Trophoblast cell (in vitro differentiated cells and primary cell): ENCODE data around the gene PREB.
"Not testable (repeated sequence)": the region's sequence is repeated elsewhere in the genome, so short reads cannot be mapped to it uniquely, and the experiment has no call there.

ENCODE experiments used
- DNase-seq, 2 donors: peaks; one replicate each; pipeline ENCODE4 v3.0.0-alpha.2; 2016
- H2AFZ ChIP-seq: 2 replicates; pipeline ENCODE4 v1.6.1; 2013; ENCODE audit warnings: low read length, moderate library complexity, mild to moderate bottlenecking; ENCODE audit not compliant: insufficient read depth, poor library complexity
- H2AK5ac ChIP-seq: 2 replicates; pipeline ENCODE4 v1.6.1; 2013; ENCODE audit warnings: mild to moderate bottlenecking, low read length
- H2BK120ac ChIP-seq: 2 replicates; pipeline ENCODE4 v1.6.1; 2013; ENCODE audit warnings: low read length, mild to moderate bottlenecking, moderate library complexity; ENCODE audit not compliant: insufficient read depth, poor library complexity
- H2BK12ac ChIP-seq: 2 replicates; pipeline ENCODE4 v1.6.1; 2013; ENCODE audit warnings: mild to moderate bottlenecking, low read length, moderate library complexity
- H2BK5ac ChIP-seq: 2 replicates; pipeline ENCODE4 v1.6.1; 2013; ENCODE audit warnings: low read length, low read depth, moderate library complexity, mild to moderate bottlenecking; ENCODE audit not compliant: poor library complexity
- H3K14ac ChIP-seq: 2 replicates; pipeline ENCODE4 v1.6.1; 2013; ENCODE audit warnings: mild to moderate bottlenecking, low read length
- H3K18ac ChIP-seq: 2 replicates; pipeline ENCODE4 v1.6.1; 2013; ENCODE audit warnings: mild to moderate bottlenecking, low read length
- H3K23ac ChIP-seq: 2 replicates; pipeline ENCODE4 v1.6.1; 2013; ENCODE audit warnings: low read length
- H3K27ac ChIP-seq: 2 replicates; pipeline ENCODE4 v1.5.1; 2013; ENCODE audit warnings: low read depth, mild to moderate bottlenecking, inconsistent platforms, low read length, moderate library complexity
- H3K27me3 ChIP-seq: 2 replicates; pipeline ENCODE4 v1.6.1; 2013; ENCODE audit warnings: inconsistent platforms, mild to moderate bottlenecking, low read length, moderate library complexity; ENCODE audit not compliant: insufficient read depth
- H3K36me3 ChIP-seq, 2 experiments: 1 replicate in 1 of 2; 2 replicates in 1 of 2; pipeline ENCODE4 v1.6.1; 2013; ENCODE audit warnings: low read length in 2 of 2, mild to moderate bottlenecking in 2 of 2, moderate library complexity in 1 of 2; ENCODE audit not compliant: insufficient read depth in 2 of 2, control insufficient read depth in 1 of 2
- H3K4ac ChIP-seq: 2 replicates; pipeline ENCODE4 v1.6.1; 2013; ENCODE audit warnings: low read depth, mild to moderate bottlenecking, low read length, moderate library complexity
- H3K4me1 ChIP-seq, 2 experiments: 1 replicate in 1 of 2; 2 replicates in 1 of 2; pipeline ENCODE4 v1.6.1; 2013; ENCODE audit warnings: low read length in 2 of 2, mild to moderate bottlenecking in 2 of 2, moderate library complexity in 1 of 2; ENCODE audit not compliant: insufficient read depth in 2 of 2, control insufficient read depth in 1 of 2
- H3K4me2 ChIP-seq: 2 replicates; pipeline ENCODE4 v1.6.1; 2013; ENCODE audit warnings: inconsistent platforms, mild to moderate bottlenecking, low read length, moderate library complexity
- H3K4me3 ChIP-seq: 2 replicates; pipeline ENCODE4 v1.5.1; 2013; ENCODE audit warnings: mild to moderate bottlenecking, low read depth, low read length, inconsistent platforms
- H3K79me1 ChIP-seq: one replicate; pipeline ENCODE4 v1.6.1; 2013; ENCODE audit warnings: low read length
- H3K79me2 ChIP-seq: 2 replicates; pipeline ENCODE4 v1.6.1; 2013; ENCODE audit warnings: low read length, mild to moderate bottlenecking; ENCODE audit not compliant: control insufficient read depth, insufficient read depth, poor library complexity
- H3K9ac ChIP-seq: 2 replicates; pipeline ENCODE4 v1.6.1; 2013; ENCODE audit warnings: mild to moderate bottlenecking, low read length
- H3K9me3 ChIP-seq: 2 replicates; pipeline ENCODE4 v1.6.1; 2013; ENCODE audit warnings: low read depth, mild to moderate bottlenecking, control low read depth, inconsistent platforms, low read length; ENCODE audit not compliant: insufficient read depth
- H4K12ac ChIP-seq: 2 replicates; pipeline ENCODE4 v1.6.1; 2013; ENCODE audit warnings: low read depth, mild to moderate bottlenecking, low read length, moderate library complexity
- H4K8ac ChIP-seq: 2 replicates; pipeline ENCODE4 v1.6.1; 2013; ENCODE audit warnings: low read depth, mild to moderate bottlenecking, low read length, moderate library complexity
- H4K91ac ChIP-seq: one replicate; pipeline ENCODE4 v1.6.1; 2013; ENCODE audit warnings: low read depth, mild to moderate bottlenecking, low read length, moderate library complexity
- WGBS: extraction: QIAGEN DNeasy Blood & Tissue Kit; methylation state at CpG from one replicate; pipeline ENCODE4 v1.1.7; 2013; ENCODE audit warnings: missing lambda C conversion rate; ENCODE audit not compliant: insufficient read length, insufficient coverage; ENCODE audit errors: extremely low coverage; 5-methylcytosine and 5-hydroxymethylcytosine counted together

Gene PREB

DNA sequence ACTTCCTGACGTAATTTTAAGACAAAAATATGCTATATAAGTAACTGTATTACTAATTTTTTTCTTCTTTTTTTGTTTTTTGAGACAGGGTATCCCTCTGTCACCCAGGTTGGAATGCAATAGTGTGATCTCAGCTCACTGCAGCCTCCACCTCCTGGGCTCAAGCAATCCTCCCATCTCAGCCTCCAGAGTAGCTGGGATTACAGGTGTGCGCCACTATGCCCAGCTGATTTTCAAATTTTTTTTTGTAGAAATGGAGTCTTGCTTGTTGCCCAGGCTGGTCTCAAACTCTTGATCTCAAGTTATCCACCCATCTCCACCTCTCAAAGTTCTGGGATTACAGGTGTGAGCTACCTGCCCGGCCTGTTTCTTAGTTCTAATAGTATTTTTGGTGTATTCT, 44.0 kb upstream of the PREB start:
- Histone ChIP-seq H3K4me3 (no peak overlapping the region), H2BK120ac (no peak overlapping the region), H3K9ac (no peak overlapping the region), H3K36me3 (no peaks in the 10 kb centered on the region), H3K4ac (no peak overlapping the region), H3K27me3 (no peaks in the 10 kb centered on the region), H2BK12ac (no peak overlapping the region), H3K14ac (no peak overlapping the region), H3K23ac (no peak overlapping the region), H3K79me2 (no peaks in the 10 kb centered on the region), H3K79me1 (no peaks in the 10 kb centered on the region), H3K27ac (no peak overlapping the region), H3K4me1 (no peaks in the 10 kb centered on the region), H3K9me3 (no peaks in the 10 kb centered on the region), H3K18ac (no peak overlapping the region), H3K4me2 (no peak overlapping the region), H4K91ac (no peak overlapping the region), H2AK5ac (no peak overlapping the region), H2BK5ac (no peak overlapping the region), H4K12ac (no peak overlapping the region), H2AFZ (no peak overlapping the region), H4K8ac (no peak overlapping the region)
- WGBS, result no CpG with 5 or more reads among the region's 3 CpGs
- DNase-seq, result no peak

DNA sequence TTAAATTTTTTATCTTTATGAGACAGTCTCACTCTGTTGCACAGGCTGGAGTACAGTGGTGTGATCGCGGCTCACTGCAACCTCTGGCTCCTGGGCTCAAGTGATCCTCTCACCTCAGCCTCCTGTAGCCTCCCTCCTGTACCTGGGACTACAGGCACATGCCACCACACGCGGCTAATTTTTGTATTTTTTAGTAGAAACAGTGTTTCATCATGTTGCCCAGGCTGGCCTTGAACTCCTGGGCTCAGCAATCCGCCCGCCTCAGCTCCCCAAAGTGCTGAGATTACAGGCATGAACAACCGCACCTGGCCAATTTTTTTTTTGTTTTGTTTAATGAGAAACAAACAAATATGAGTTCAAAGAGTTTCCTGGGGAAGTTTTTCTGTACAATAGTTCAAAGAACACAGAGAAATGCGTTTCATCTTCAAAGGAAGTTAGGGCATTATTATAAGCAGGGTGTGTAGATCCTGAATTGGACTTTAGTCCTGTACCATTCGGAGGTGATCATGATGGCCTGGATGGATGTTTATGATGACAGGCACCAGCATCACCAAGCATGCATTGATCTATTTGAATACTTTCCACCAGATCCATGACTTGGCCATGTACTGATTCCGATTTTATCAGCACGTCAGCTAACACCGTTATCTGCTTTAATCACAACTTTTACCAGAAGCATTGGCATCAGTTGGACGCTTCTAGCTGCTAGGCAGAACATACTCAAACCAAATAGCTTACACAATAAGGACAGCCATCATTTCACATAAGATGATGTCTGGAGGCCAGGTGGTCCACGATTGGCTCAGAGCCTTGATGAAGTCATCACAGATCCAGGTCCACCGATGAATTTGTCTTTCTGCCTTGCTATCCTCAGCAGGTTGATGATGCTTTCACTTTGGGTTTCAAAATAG, 43.3 kb upstream of the PREB start:
- no peak overlapping the region for H2AFZ ChIP-seq
- H3K9me3 ChIP-seq, result no peaks in the 10 kb centered on the region
- no peak overlapping the region for H3K4ac ChIP-seq
- no peak overlapping the region for H2BK5ac ChIP-seq
- H3K4me3 ChIP-seq, result no peak overlapping the region
- peak in 1 of 2 donors; percentile 29 for DNase-seq
- H3K9ac ChIP-seq, result peak overlapping the region; percentile 8
- H4K8ac ChIP-seq, result no peak overlapping the region
- no peaks in the 10 kb centered on the region for H3K79me1 ChIP-seq
- H4K12ac ChIP-seq, result no peak overlapping the region
- no peaks in the 10 kb centered on the region for H3K79me2 ChIP-seq
- H2AK5ac ChIP-seq, result no peak overlapping the region
- no peak overlapping the region for H3K18ac ChIP-seq
- no peak overlapping the region for H2BK120ac ChIP-seq
- no peak overlapping the region for H4K91ac ChIP-seq
- no peak overlapping the region for H3K4me2 ChIP-seq
- H3K27me3 ChIP-seq, result no peaks in the 10 kb centered on the region
- no peak overlapping the region for H2BK12ac ChIP-seq
- H3K27ac ChIP-seq, result no peak overlapping the region
- H3K23ac ChIP-seq, result peak overlapping the region; percentile 22
- no peaks in the 10 kb centered on the region for H3K36me3 ChIP-seq
- H3K14ac ChIP-seq, result no peak overlapping the region
- no CpG with 5 or more reads among the region's 15 CpGs for WGBS
- no peaks in the 10 kb centered on the region for H3K4me1 ChIP-seq

DNA sequence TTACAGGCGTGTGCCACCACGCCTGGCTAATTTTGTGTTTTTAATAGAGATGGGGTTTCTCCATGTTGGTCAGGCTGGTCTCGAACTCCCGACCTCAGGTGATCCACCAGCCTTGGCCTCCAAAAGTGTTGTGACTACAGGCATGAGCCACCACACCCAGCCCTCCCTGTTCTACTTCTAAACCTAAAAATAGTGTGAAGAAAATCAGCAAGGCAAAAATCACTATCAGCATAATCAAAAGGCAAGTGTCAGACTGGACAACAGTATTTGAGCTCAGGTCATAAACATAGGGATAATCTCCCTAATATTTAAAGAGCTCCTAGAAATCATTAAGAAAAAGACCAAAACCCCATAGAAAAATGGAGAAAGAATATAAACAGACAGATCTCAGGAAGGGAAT, 41.3 kb upstream of the PREB start:
- H3K9ac ChIP-seq, H3K27ac ChIP-seq, H3K23ac ChIP-seq, H2BK12ac ChIP-seq, H3K14ac ChIP-seq, H3K9me3 ChIP-seq, DNase-seq, H3K36me3 ChIP-seq, H3K79me1 ChIP-seq, H4K12ac ChIP-seq, H3K18ac ChIP-seq, H2BK120ac ChIP-seq, H3K27me3 ChIP-seq, H3K4me3 ChIP-seq, H3K79me2 ChIP-seq, H2AK5ac ChIP-seq, H4K91ac ChIP-seq, H2BK5ac ChIP-seq, H3K4me1 ChIP-seq, H3K4ac ChIP-seq, H4K8ac ChIP-seq, H2AFZ ChIP-seq, H3K4me2 ChIP-seq: not testable (repeated sequence)
- no CpG with 5 or more reads among the region's 4 CpGs for WGBS

DNA sequence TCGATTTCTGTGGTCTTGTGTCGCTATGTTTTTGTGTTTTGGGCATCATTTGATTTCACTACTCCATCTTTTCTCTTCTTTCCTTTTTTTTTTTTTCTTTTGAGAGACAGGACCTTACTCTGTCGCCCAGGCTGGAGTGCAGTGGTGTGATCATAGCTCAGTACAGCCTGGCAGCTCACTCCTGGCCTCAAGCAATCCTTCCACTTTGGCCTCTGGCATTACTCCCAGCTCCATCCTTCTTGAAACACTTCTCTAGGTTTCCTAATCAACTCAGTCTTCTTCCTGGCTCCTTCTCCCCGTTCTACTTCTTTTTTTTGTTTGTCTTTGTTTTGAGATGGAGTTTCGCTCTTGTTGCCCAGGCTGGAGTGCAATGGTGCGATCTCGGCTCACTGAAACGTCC, 40.9 kb upstream of the PREB start:
- H2BK5ac ChIP-seq, result no peak overlapping the region
- no peak overlapping the region for H2BK120ac ChIP-seq
- no peak overlapping the region for H3K9ac ChIP-seq
- no CpG with 5 or more reads among the region's 8 CpGs for WGBS
- no peak for DNase-seq
- H3K9me3 ChIP-seq, result no peaks in the 10 kb centered on the region
- no peak overlapping the region for H4K12ac ChIP-seq
- H3K4ac ChIP-seq, result no peak overlapping the region
- no peak overlapping the region for H4K8ac ChIP-seq
- H3K4me2 ChIP-seq, result no peak overlapping the region
- H3K18ac ChIP-seq, result no peak overlapping the region
- H3K27ac ChIP-seq, result no peak overlapping the region
- no peak overlapping the region for H3K23ac ChIP-seq
- H2AK5ac ChIP-seq, result no peak overlapping the region
- H4K91ac ChIP-seq, result no peak overlapping the region
- H3K36me3 ChIP-seq, result no peaks in the 10 kb centered on the region
- no peak overlapping the region for H3K14ac ChIP-seq
- no peak overlapping the region for H3K4me3 ChIP-seq
- H2AFZ ChIP-seq, result no peak overlapping the region
- H3K79me2 ChIP-seq, result no peaks in the 10 kb centered on the region
- H3K27me3 ChIP-seq, result no peaks in the 10 kb centered on the region
- H3K4me1 ChIP-seq, result no peaks in the 10 kb centered on the region
- no peak overlapping the region for H2BK12ac ChIP-seq
- H3K79me1 ChIP-seq, result no peaks in the 10 kb centered on the region
